ENCODE results near the gene JARID2. TPM values are rescaled to one million over a fixed set of nuclear protein-coding genes. Genes with fewer than 3 reads are reported as not detected.

The JARID2 gene
- total and polyA plus RNA-seq, 2 of the 8 experiments (the other 6 are each of a cell fraction or from before 2014, with no cell fraction given), result 60.1 to 239 TPM

DNA sequence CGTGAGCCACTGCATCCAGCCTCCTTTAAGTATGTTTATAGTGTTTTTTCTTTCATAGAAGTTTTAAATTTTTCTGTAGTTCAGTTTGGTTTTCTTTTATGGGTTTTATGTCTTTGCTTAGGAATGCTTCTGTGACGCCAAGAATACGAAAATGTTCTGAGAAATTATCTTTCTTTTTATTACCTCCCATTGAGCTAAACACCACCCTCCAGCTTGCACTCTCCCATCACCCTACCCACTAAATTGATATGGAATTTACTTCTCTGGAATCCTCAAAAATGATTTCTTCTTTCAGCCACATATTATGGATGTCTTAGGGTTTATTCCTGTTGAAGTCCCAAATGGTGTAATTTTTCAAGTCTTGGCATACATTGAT is 38.1 kb downstream of the JARID2 start:
- Histone ChIP-seq H4K91ac (replicated peaks; ENCODE audit: insufficient read length, low read length) (no peak overlapping the region), H3K36me3 (ENCODE audit: control insufficient read depth in 2 of 4, insufficient read depth in 4 of 4, low read length in 3 of 4) (peaks cover 0 to 8% (median 0%) of the 10 kb centered on the region in 4 experiments; a peak in 1 of 8 replicates), H2BK20ac (ENCODE audit: low read length) (no peak overlapping the region), H3K23me2 (ENCODE audit: low read depth, low read length) (no peaks in the 10 kb centered on the region), H3K4me2 (ENCODE audit: insufficient read depth in 1 of 2, low read depth in 2 of 2, low read length in 2 of 2) (no peak overlapping the region), H4K8ac (ENCODE audit: extremely low read depth, insufficient read depth, low read length) (no peak overlapping the region), H3K27ac (ENCODE audit: low read depth, low read length) (no peak overlapping the region), H3K23ac (ENCODE audit: insufficient read length) (no peak overlapping the region), H4K5ac (ENCODE audit: insufficient read length, low read depth, low read length) (no peak overlapping the region), H4K20me1 (replicated peaks in 1 of 2; ENCODE audit: control insufficient read depth in 1 of 2, insufficient read depth in 2 of 2, low read length in 2 of 2) (peaks cover 47 to 56% of the 10 kb centered on the region in 2 experiments), H3K18ac (ENCODE audit: extremely low read depth, low read length) (no peak overlapping the region), H2BK5ac (ENCODE audit: low read depth, low read length) (no peak overlapping the region), H3K27me3 (replicated peaks in 1 of 4; ENCODE audit: control insufficient read depth in 3 of 4, extremely low read depth in 1 of 4, insufficient read depth in 3 of 4, low read length in 3 of 4) (no peaks in the 10 kb centered on the region), H3K9me3 (ENCODE audit: insufficient read depth in 2 of 2, low read depth in 1 of 2, low read length in 1 of 2) (no peaks in the 10 kb centered on the region), H3K4me3 (ENCODE audit: extremely low read depth in 1 of 4, insufficient read depth in 2 of 4, low read depth in 3 of 4, low read length in 4 of 4) (no peak overlapping the region), H3K14ac (ENCODE audit: insufficient read length) (no peak overlapping the region), H2BK120ac (replicated peaks; ENCODE audit: low read depth, low read length) (no peak overlapping the region), H3K79me2 (ENCODE audit: control insufficient read depth in 1 of 2, insufficient read depth in 2 of 2, low read length in 2 of 2) (peaks cover 73 to 98% of the 10 kb centered on the region in 2 experiments), H2AK5ac (ENCODE audit: low read depth, low read length) (no peak overlapping the region), H2BK15ac (ENCODE audit: low read length) (no peak overlapping the region), H3K4me1 (replicated peaks in 1 of 4; ENCODE audit: control insufficient read depth in 3 of 4, insufficient read depth in 4 of 4, low read length in 3 of 4) (peaks cover 6 to 27% (median 18%) of the 10 kb centered on the region in 4 experiments), H3K79me1 (ENCODE audit: low read depth, low read length) (peaks cover 6% of the 10 kb centered on the region), H2AFZ (ENCODE audit: low read length) (no peak overlapping the region), H2BK12ac (ENCODE audit: low read depth, low read length) (no peak overlapping the region), H3K4ac (replicated peaks; ENCODE audit: insufficient read length, low read depth, low read length) (no peak overlapping the region), H3K9ac (replicated peaks in 1 of 4; ENCODE audit: extremely low read depth in 1 of 4, low read depth in 3 of 4, low read length in 3 of 4) (no peak overlapping the region), H3K56ac (replicated peaks; ENCODE audit: insufficient read length, low read depth, low read length) (no peak overlapping the region)
- CTCF ChIA-PET (ENCODE audit: partially characterized antibody), result interaction anchor here (0.6 to 1.0 kb wide), 3 partner anchors 26 to 1136 kb away, joined by 3 to 4 read pairs (median 3); no protein-coding TSS in a partner anchor
- WGBS, 2 experiments (ENCODE audit: extremely low coverage in 1 of 2, insufficient coverage in 1 of 2, insufficient read length in 1 of 2, insufficient replicate concordance in 2 of 2, low coverage in 1 of 2, low lambda C conversion rate in 2 of 2, missing lambda C conversion rate in 1 of 2), result 88% methylated on average over 3 of the region's 3 CpGs; no CpG with 5 or more reads in 1 of the 2 experiments
- no peak for FAIRE-seq
- no peak for DNase-seq (ENCODE audit: low read depth in 1 of 2, low spot score in 2 of 2)
- POLR2A ChIA-PET (ENCODE audit: partially characterized antibody), result interaction anchor here (0.6 to 1.4 kb wide), 3 partner anchors 9 to 71 kb away, joined by 3 to 7 read pairs (median 3); no protein-coding TSS in a partner anchor
- TF ChIP-seq POLR2A (IDR thresholded peaks at IDR 0.05; ENCODE audit: control extremely low read depth in 1 of 2, low read depth in 2 of 2, low read length in 2 of 2) (no peak), YY1 (IDR thresholded peaks at IDR 0.05; ENCODE audit: low read depth, low read length) (no peak), EGR1 (IDR thresholded peaks at IDR 0.05; ENCODE audit: borderline replicate concordance, low read depth, low read length) (no peak), SIX5 (IDR thresholded peaks at IDR 0.05; ENCODE audit: low read depth, low read length) (no peak), KDM5A (IDR thresholded peaks at IDR 0.05; ENCODE audit: low read length) (no peak)
- TF ChIP-seq, protein P1, sequence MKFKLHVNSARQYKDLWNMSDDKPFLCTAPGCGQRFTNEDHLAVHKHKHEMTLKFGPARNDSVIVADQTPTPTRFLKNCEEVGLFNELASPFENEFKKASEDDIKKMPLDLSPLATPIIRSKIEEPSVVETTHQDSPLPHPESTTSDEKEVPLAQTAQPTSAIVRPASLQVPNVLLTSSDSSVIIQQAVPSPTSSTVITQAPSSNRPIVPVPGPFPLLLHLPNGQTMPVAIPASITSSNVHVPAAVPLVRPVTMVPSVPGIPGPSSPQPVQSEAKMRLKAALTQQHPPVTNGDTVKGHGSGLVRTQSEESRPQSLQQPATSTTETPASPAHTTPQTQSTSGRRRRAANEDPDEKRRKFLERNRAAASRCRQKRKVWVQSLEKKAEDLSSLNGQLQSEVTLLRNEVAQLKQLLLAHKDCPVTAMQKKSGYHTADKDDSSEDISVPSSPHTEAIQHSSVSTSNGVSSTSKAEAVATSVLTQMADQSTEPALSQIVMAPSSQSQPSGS (IDR thresholded peaks at IDR 0.05; ENCODE audit: low read length), result no peak
